A549 (cell line): ENCODE measurements around the gene NR4A1. TPM values are rescaled to one million over a fixed set of nuclear protein-coding genes. Genes with fewer than 3 reads are reported as not detected.

Experiments
- polyA plus RNA-seq, 4 experiments: library from polyadenylated mRNA; depleted of rRNA in 3 of 4; stranded (reverse); fragments of >200 nt; fragmentation: RNase III in 1 of 4; extraction: RNeasy Plus Mini Kit Qiagen cat#74134 plus additional on column Dnase treatment in 1 of 4; gene quantifications; 2 replicates in 3 of 4; 3 replicates in 1 of 4; pipeline ENCODE4 v1.2.3, GENCODE V29; 2011 to 2017

The NR4A1 gene
- polyA plus RNA-seq, 2 of the 4 experiments (the other 2 are of a cell fraction) = 39.6 to 89.6 TPM

Other genes with a start within 250 kb of the NR4A1 start
- gene FIGNL2, start 202.7 kb upstream of the NR4A1 start, polyA plus RNA-seq (2011; rRNA removed) = 0.22 and 0.26 TPM in 2 replicates
- gene FIGNL2, start 202.7 kb upstream of the NR4A1 start, polyA plus RNA-seq (2017; fragmentation: RNase III; extraction: RNeasy Plus Mini Kit Qiagen cat#74134 plus additional on column Dnase treatment) = 0.36 to 0.46 TPM (median 0.38 TPM) in 3 replicates
- not detected in 2 replicates for gene ANKRD33, start 163.3 kb upstream of the NR4A1 start, polyA plus RNA-seq (2011; rRNA removed)
- gene ANKRD33, start 163.3 kb upstream of the NR4A1 start, polyA plus RNA-seq (2017; fragmentation: RNase III; extraction: RNeasy Plus Mini Kit Qiagen cat#74134 plus additional on column Dnase treatment) = not detected in 3 replicates
- 0.03 and 0.22 TPM in 2 replicates for gene ACVRL1, start 143.9 kb upstream of the NR4A1 start, polyA plus RNA-seq (2011; rRNA removed)
- gene ACVRL1, start 143.9 kb upstream of the NR4A1 start, polyA plus RNA-seq (2017; fragmentation: RNase III; extraction: RNeasy Plus Mini Kit Qiagen cat#74134 plus additional on column Dnase treatment) = 0.05 TPM in 1 of 3 replicates, not detected in the others
- gene ACVR1B, start 99.7 kb upstream of the NR4A1 start, polyA plus RNA-seq (2011; rRNA removed) = 18.4 and 20.1 TPM in 2 replicates
- 13.2 to 15.2 TPM (median 14.6 TPM) in 3 replicates for gene ACVR1B, start 99.7 kb upstream of the NR4A1 start, polyA plus RNA-seq (2017; fragmentation: RNase III; extraction: RNeasy Plus Mini Kit Qiagen cat#74134 plus additional on column Dnase treatment)
- 0.22 and 0.35 TPM in 2 replicates for gene TAMALIN, start 44.5 kb upstream of the NR4A1 start, polyA plus RNA-seq (2011; rRNA removed)
- gene TAMALIN, start 44.5 kb upstream of the NR4A1 start, polyA plus RNA-seq (2017; fragmentation: RNase III; extraction: RNeasy Plus Mini Kit Qiagen cat#74134 plus additional on column Dnase treatment) = 0.16 to 0.30 TPM (median 0.29 TPM) in 3 replicates
- gene ATG101, start 18.5 kb downstream of the NR4A1 start, polyA plus RNA-seq (2011; rRNA removed) = 124 and 141 TPM in 2 replicates
- 81.3 to 87.9 TPM (median 82.6 TPM) in 3 replicates for gene ATG101, start 18.5 kb downstream of the NR4A1 start, polyA plus RNA-seq (2017; fragmentation: RNase III; extraction: RNeasy Plus Mini Kit Qiagen cat#74134 plus additional on column Dnase treatment)
- gene SMIM41, start 28.3 kb downstream of the NR4A1 start, polyA plus RNA-seq (2011; rRNA removed) = not detected in 2 replicates
- gene SMIM41, start 28.3 kb downstream of the NR4A1 start, polyA plus RNA-seq (2017; fragmentation: RNase III; extraction: RNeasy Plus Mini Kit Qiagen cat#74134 plus additional on column Dnase treatment) = not detected in 3 replicates
- gene KRT80, start 140.6 kb downstream of the NR4A1 start, polyA plus RNA-seq (2011; rRNA removed) = 59.8 and 63.1 TPM in 2 replicates
- gene KRT80, start 140.6 kb downstream of the NR4A1 start, polyA plus RNA-seq (2017; fragmentation: RNase III; extraction: RNeasy Plus Mini Kit Qiagen cat#74134 plus additional on column Dnase treatment) = 38.3 to 56.4 TPM (median 46.0 TPM) in 3 replicates
- gene KRT7, start 181.8 kb downstream of the NR4A1 start, polyA plus RNA-seq (2011; rRNA removed) = 2,033 and 2,623 TPM in 2 replicates
- gene KRT7, start 181.8 kb downstream of the NR4A1 start, polyA plus RNA-seq (2017; fragmentation: RNase III; extraction: RNeasy Plus Mini Kit Qiagen cat#74134 plus additional on column Dnase treatment) = 3,055 to 3,652 TPM (median 3,189 TPM) in 3 replicates
- gene KRT86, start 223.2 kb downstream of the NR4A1 start, polyA plus RNA-seq (2011; rRNA removed) = 23.5 and 43.0 TPM in 2 replicates
- gene KRT86, start 223.2 kb downstream of the NR4A1 start, polyA plus RNA-seq (2017; fragmentation: RNase III; extraction: RNeasy Plus Mini Kit Qiagen cat#74134 plus additional on column Dnase treatment) = 331 to 441 TPM (median 378 TPM) in 3 replicates
- 1,799 and 1,935 TPM in 2 replicates for gene KRT81, start 240.1 kb downstream of the NR4A1 start, polyA plus RNA-seq (2011; rRNA removed)
- gene KRT81, start 240.1 kb downstream of the NR4A1 start, polyA plus RNA-seq (2017; fragmentation: RNase III; extraction: RNeasy Plus Mini Kit Qiagen cat#74134 plus additional on column Dnase treatment) = 3,419 to 3,643 TPM (median 3,445 TPM) in 3 replicates